Adrenal gland (tissue), 12 donors: ENCODE data around the gene NNMT. TPM values are rescaled to one million over a fixed set of nuclear protein-coding genes. Genes with fewer than 3 reads are reported as not detected.

ENCODE experiments used
- DNase-seq, 7 donors: peaks; one replicate each; pipeline ENCODE4 v3.0.0-alpha.2; 2019 to 2020
- H3K27ac ChIP-seq, 5 donors: fragments of 200-600 bp; sonication (generic) in 4 of 5; 1 replicate in 3 of 5; 2 replicates in 2 of 5; pipeline versions ENCODE4 v1.5.1 to v1.8.0; 2016 to 2020; ENCODE audit warnings: mild to moderate bottlenecking in 1 of 5
- H3K27me3 ChIP-seq: fragments of 200-600 bp; 2 replicates; pipeline ENCODE4 v1.8.0; 2021
- H3K36me3 ChIP-seq, 2 donors: fragments of 200-600 bp; replicated peaks in 1 of 2; 1 replicate in 1 of 2; 2 replicates in 1 of 2; pipeline versions ENCODE4 v1.5.1 to v1.8.0; 2018 to 2022
- H3K4me1 ChIP-seq, 2 donors: fragments of 200-600 bp; replicated peaks in 1 of 2; 1 replicate in 1 of 2; 2 replicates in 1 of 2; pipeline versions ENCODE4 v1.5.1 to v1.8.0; 2018 to 2021
- H3K4me3 ChIP-seq, 4 donors: fragments of 200-600 bp; sonication (generic) in 3 of 4; one replicate each; pipeline ENCODE4 v1.5.1; 2016 to 2018
- H3K9me3 ChIP-seq, 3 donors: fragments of 200-600 bp; sonication (generic) in 1 of 3; replicated peaks in 1 of 3; 1 replicate in 2 of 3; 2 replicates in 1 of 3; pipeline versions ENCODE4 v1.5.1 to v1.8.0; 2016 to 2021
- POLR2A ChIP-seq, 2 donors: fragments of 450-650 bp; IDR thresholded peaks; one replicate each; pipeline ENCODE4 v1.6.1; 2017; ENCODE audit warnings: antibody characterized with exemption in 2 of 2, mild to moderate bottlenecking in 2 of 2, moderate library complexity in 1 of 2
- WGBS, 4 donors: extraction: QIAGEN DNeasy Blood & Tissue Kit in 2 of 4; methylation state at CpG; one replicate each; pipeline versions ENCODE4 v1.1.5 to v1.1.7; 2013 to 2017; 5-methylcytosine and 5-hydroxymethylcytosine counted together
- intact Hi-C, 2 donors: fragments of 100-400 bp; cut with DNase I; formaldehyde crosslinking; loops; one replicate each; pipeline versions ENCODE4 v1.14.1 to v1.15.0; 2022 to 2023
- polyA plus RNA-seq, 3 donors: library from polyadenylated mRNA; stranded (reverse); fragments of 200-250 nt in 2 of 3; fragments of 350-450 nt in 1 of 3; fragmentation: Illumina TruSeq in 1 of 3; extraction: RNeasy Lipid Tissue Mini Kit (QIAGEN cat#74804) in 1 of 3; gene quantifications; one replicate each; pipeline ENCODE4 v1.2.3, GENCODE V29; 2013 to 2014
- total RNA-seq, 9 donors: library from RNA; depleted of rRNA in 4 of 9; stranded (reverse); fragments of >200 nt in 4 of 9; fragments of 120-200 nt in 1 of 9; fragmentation: NEBNext Ultra II Directional in 1 of 9; extraction: Animal tissue kit (Norgen Biotek cat#: 25700) in 1 of 9; gene quantifications; one replicate each; pipeline versions ENCODE4 v1.1.0 to v1.2.4, GENCODE V29; 2013 to 2023
- TF ChIP-seq, protein P1 (sequence below), 6 experiments: fragments of 450-650 bp in 4 of 6; fragments of 200-600 bp in 2 of 6; sonication (generic) in 1 of 6; IDR thresholded peaks; 1 replicate in 5 of 6; 2 replicates in 1 of 6; pipeline versions ENCODE4 v1.5.1 to v1.8.0; 2016 to 2021; ENCODE audit warnings: antibody characterized with exemption in 6 of 6, mild to moderate bottlenecking in 2 of 6, moderate library complexity in 1 of 6
- donor health status: healthy with polysubstance abuse.
- donor health status: Bipolar disorder and iron deficiency.
- donor health status: DM: yes; HTN: yes; CAD: no.
- donor health status: DM: no; HTN: no; CAD: no.
- donor health status: DM: no; HTN: no; CAD: no.
- donor health status: DM: yes; HTN: yes; CAD: no.

The NNMT gene
- total and polyA plus RNA-seq, 12 donors, result 0.94 to 354 (median 77.4) TPM

- H3K4me3 ChIP-seq, result no peak overlapping the region
- H3K4me1 ChIP-seq, result no peaks in the 10 kb centered on the region
- H3K27ac ChIP-seq, result no peak overlapping the region
- WGBS, 4 donors, result 92 to 94% (median 93%) methylated on average over 7 of the region's 7 CpGs
- H3K27me3 ChIP-seq, result no peaks in the 10 kb centered on the region
- H3K36me3 ChIP-seq, result no peaks in the 10 kb centered on the region
- H3K9me3 ChIP-seq, result no peaks in the 10 kb centered on the region
- intact Hi-C loops, result no loop called here
- no peak for TF ChIP-seq POLR2A (IDR thresholded peaks at IDR 0.05)
- TF ChIP-seq, protein P1, sequence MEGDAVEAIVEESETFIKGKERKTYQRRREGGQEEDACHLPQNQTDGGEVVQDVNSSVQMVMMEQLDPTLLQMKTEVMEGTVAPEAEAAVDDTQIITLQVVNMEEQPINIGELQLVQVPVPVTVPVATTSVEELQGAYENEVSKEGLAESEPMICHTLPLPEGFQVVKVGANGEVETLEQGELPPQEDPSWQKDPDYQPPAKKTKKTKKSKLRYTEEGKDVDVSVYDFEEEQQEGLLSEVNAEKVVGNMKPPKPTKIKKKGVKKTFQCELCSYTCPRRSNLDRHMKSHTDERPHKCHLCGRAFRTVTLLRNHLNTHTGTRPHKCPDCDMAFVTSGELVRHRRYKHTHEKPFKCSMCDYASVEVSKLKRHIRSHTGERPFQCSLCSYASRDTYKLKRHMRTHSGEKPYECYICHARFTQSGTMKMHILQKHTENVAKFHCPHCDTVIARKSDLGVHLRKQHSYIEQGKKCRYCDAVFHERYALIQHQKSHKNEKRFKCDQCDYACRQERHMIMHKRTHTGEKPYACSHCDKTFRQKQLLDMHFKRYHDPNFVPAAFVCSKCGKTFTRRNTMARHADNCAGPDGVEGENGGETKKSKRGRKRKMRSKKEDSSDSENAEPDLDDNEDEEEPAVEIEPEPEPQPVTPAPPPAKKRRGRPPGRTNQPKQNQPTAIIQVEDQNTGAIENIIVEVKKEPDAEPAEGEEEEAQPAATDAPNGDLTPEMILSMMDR (IDR thresholded peaks at IDR 0.05), result no peak
- DNase-seq, result no peak
These were observed 11.3 kb upstream of the NNMT start for GRCh38 chr11:114284914-114285313.

GRCh38 chr11:114285599-114285998 lies 10.6 kb upstream of the NNMT start:
- no peaks in the 10 kb centered on the region for H3K27me3 ChIP-seq
- TF ChIP-seq POLR2A (IDR thresholded peaks at IDR 0.05), result no peak
- TF ChIP-seq, protein P1 (IDR thresholded peaks at IDR 0.05), result no peak
- H3K4me3 ChIP-seq, result no peak overlapping the region
- no peak overlapping the region for H3K27ac ChIP-seq
- intact Hi-C loops, result no loop called here
- H3K36me3 ChIP-seq, result no peaks in the 10 kb centered on the region
- DNase-seq, result no peak
- no peaks in the 10 kb centered on the region for H3K9me3 ChIP-seq
- H3K4me1 ChIP-seq, result no peaks in the 10 kb centered on the region
- 83 to 91% (median 86%) methylated on average over 3 of the region's 3 CpGs for WGBS, 4 donors

DNA sequence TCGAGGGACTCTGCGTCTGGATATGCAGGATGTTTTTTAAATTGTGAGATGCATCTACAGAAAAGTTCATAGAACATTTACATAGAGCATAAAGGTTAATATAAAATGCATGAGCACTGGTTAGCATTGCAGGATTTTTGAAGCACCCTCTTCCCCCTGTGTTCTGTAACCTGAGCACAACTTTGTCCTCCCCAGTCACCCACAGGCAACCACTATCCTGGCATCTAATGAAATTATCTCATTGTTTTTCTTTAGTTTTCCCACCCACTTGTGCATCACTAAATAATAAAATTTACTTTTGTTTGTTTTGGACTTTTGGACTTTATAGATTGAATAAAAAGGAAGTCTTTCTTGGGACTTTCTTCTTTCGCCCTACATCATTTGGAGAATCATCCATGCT lies 10.0 kb upstream of the NNMT start:
- TF ChIP-seq POLR2A (IDR thresholded peaks at IDR 0.05), result no peak
- TF ChIP-seq, protein P1 (IDR thresholded peaks at IDR 0.05), result no peak
- H3K4me1 ChIP-seq, result no peaks in the 10 kb centered on the region
- H3K36me3 ChIP-seq, result no peaks in the 10 kb centered on the region
- DNase-seq, result no peak
- H3K4me3 ChIP-seq, result no peak overlapping the region
- no peak overlapping the region for H3K27ac ChIP-seq
- H3K9me3 ChIP-seq, result no peaks in the 10 kb centered on the region
- H3K27me3 ChIP-seq, result no peaks in the 10 kb centered on the region
- intact Hi-C loops, result no loop called here
- WGBS, 4 donors, result 94 to 97% (median 95%) methylated on average over 3 of the region's 3 CpGs

DNA sequence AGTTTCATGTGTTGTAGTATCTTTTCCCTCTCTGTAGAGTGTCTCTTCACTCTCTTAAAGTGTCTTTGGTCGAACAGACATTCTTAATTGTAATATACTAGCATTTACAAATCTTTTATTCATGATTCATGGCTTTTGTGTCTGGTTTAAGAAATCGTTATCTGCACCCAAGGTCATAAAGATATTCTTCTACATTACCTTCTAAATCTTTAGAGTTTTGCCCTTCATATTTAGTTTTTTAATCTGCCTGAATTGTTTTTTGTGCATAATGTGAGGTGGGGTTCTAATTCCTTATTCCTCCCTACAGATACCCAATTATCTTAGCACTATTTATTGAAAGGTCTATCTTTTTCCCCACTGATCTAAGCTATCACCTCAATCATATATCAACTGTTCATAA lies 9.0 kb upstream of the NNMT start:
- TF ChIP-seq POLR2A (IDR thresholded peaks at IDR 0.05), result no peak
- TF ChIP-seq, protein P1 (IDR thresholded peaks at IDR 0.05), result no peak
- intact Hi-C loops, result no loop called here

More for the DNA sequence above, 9.0 kb upstream of the NNMT start:
- H3K27ac ChIP-seq, result no peak overlapping the region
- 47 to 62% (median 60%) methylated on average over 2 of the region's 2 CpGs for WGBS, 4 donors
- no peak for DNase-seq
- no peaks in the 10 kb centered on the region for H3K4me1 ChIP-seq
- no peak overlapping the region for H3K4me3 ChIP-seq
- H3K9me3 ChIP-seq, result no peaks in the 10 kb centered on the region
- no peaks in the 10 kb centered on the region for H3K36me3 ChIP-seq
- H3K27me3 ChIP-seq, result no peaks in the 10 kb centered on the region
